Measurements from ENCODE around the gene THADA.

The THADA gene

GRCh38 chr2:43495727-43496126 lies 100.1 kb downstream of the THADA start:
- Histone ChIP-seq H3K4me3 (ENCODE audit: severe bottlenecking) (no peak overlapping the region), H3K4me1 (ENCODE audit: insufficient read depth, poor library complexity, severe bottlenecking) (peaks cover 33% of the 10 kb centered on the region), H3K27me3 (ENCODE audit: insufficient read depth, poor library complexity, severe bottlenecking) (no peaks in the 10 kb centered on the region), H3K27ac (ENCODE audit: poor library complexity, severe bottlenecking) (peak overlapping the region; percentile 75), H3K9me3 (ENCODE audit: severe bottlenecking) (no peaks in the 10 kb centered on the region), H3K36me3 (ENCODE audit: low read depth) (peaks cover 5% of the 10 kb centered on the region; the same call in 1 of the 2 replicates)
- TF ChIP-seq, protein P1, sequence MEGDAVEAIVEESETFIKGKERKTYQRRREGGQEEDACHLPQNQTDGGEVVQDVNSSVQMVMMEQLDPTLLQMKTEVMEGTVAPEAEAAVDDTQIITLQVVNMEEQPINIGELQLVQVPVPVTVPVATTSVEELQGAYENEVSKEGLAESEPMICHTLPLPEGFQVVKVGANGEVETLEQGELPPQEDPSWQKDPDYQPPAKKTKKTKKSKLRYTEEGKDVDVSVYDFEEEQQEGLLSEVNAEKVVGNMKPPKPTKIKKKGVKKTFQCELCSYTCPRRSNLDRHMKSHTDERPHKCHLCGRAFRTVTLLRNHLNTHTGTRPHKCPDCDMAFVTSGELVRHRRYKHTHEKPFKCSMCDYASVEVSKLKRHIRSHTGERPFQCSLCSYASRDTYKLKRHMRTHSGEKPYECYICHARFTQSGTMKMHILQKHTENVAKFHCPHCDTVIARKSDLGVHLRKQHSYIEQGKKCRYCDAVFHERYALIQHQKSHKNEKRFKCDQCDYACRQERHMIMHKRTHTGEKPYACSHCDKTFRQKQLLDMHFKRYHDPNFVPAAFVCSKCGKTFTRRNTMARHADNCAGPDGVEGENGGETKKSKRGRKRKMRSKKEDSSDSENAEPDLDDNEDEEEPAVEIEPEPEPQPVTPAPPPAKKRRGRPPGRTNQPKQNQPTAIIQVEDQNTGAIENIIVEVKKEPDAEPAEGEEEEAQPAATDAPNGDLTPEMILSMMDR (IDR thresholded peaks at IDR 0.05; ENCODE audit: poor library complexity, severe bottlenecking): no peak
- DNase-seq (ENCODE audit: low spot score): no peak
- ATAC-seq (ENCODE audit: low read depth): peak; percentile 97

GRCh38 chr2:43493954-43494353 lies 101.9 kb downstream of the THADA start:
- H3K36me3 ChIP-seq (ENCODE audit: low read depth): peaks cover 7% of the 10 kb centered on the region
- no peak overlapping the region for H3K4me3 ChIP-seq (ENCODE audit: severe bottlenecking)
- H3K9me3 ChIP-seq (ENCODE audit: severe bottlenecking): no peaks in the 10 kb centered on the region
- H3K27ac ChIP-seq (ENCODE audit: poor library complexity, severe bottlenecking): no peak overlapping the region
- TF ChIP-seq, protein P1 (IDR thresholded peaks at IDR 0.05; ENCODE audit: poor library complexity, severe bottlenecking): no peak
- no peak for ATAC-seq (ENCODE audit: low read depth)
- DNase-seq (ENCODE audit: low spot score): no peak
- H3K27me3 ChIP-seq (ENCODE audit: insufficient read depth, poor library complexity, severe bottlenecking): no peaks in the 10 kb centered on the region
- peaks cover 41% of the 10 kb centered on the region for H3K4me1 ChIP-seq (ENCODE audit: insufficient read depth, poor library complexity, severe bottlenecking)

GRCh38 chr2:43491065-43491639 lies 104.7 kb downstream of the THADA start:
- H3K9me3 ChIP-seq (ENCODE audit: severe bottlenecking): no peaks in the 10 kb centered on the region
- H3K27me3 ChIP-seq (ENCODE audit: insufficient read depth, poor library complexity, severe bottlenecking): no peaks in the 10 kb centered on the region
- peaks cover 3% of the 10 kb centered on the region; the same call in 1 of the 2 replicates for H3K36me3 ChIP-seq (ENCODE audit: low read depth)
- H3K4me3 ChIP-seq (ENCODE audit: severe bottlenecking): no peak overlapping the region
- DNase-seq (ENCODE audit: low spot score): no peak
- peak overlapping the region; percentile 58 for H3K27ac ChIP-seq (ENCODE audit: poor library complexity, severe bottlenecking)
- ATAC-seq (ENCODE audit: low read depth): peak; percentile 40; the same call in 2 of the 3 replicates
- TF ChIP-seq, protein P1 (IDR thresholded peaks at IDR 0.05; ENCODE audit: poor library complexity, severe bottlenecking): no peak
- H3K4me1 ChIP-seq (ENCODE audit: insufficient read depth, poor library complexity, severe bottlenecking): peaks cover 42% of the 10 kb centered on the region

DNA sequence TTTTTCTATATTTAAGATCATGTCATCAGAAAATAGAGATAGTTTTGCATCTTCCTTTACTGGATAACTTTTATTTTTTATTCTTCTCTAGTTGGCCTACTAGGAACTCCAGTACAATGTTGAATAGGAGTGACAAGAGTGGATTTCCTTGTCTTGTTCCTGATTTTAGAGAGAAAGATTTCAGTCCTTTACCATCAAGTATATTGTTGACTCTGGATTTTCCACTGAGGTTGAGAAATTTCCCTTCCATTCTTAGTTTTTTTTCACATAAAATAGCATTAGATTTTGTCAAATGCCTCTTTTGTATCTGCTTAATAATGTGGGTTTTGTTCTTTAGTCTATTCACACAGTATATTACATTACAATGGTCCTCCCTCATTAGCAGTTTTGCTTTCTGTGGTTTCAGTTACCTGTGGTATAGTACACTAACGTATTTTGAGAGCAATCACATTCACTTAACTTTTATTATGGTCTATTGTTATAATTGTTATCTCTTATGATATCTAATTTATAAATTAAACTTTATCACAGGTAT lies 105.5 kb downstream of the THADA start:
- H3K4me1 ChIP-seq (ENCODE audit: insufficient read depth, poor library complexity, severe bottlenecking): peaks cover 33% of the 10 kb centered on the region
- TF ChIP-seq, protein P1 (IDR thresholded peaks at IDR 0.05; ENCODE audit: poor library complexity, severe bottlenecking): no peak
- DNase-seq (ENCODE audit: low spot score) (no peak), ATAC-seq (ENCODE audit: low read depth) (no peak)
- peaks cover 3% of the 10 kb centered on the region; the same call in 1 of the 2 replicates for H3K36me3 ChIP-seq (ENCODE audit: low read depth)
- no peak overlapping the region for H3K4me3 ChIP-seq (ENCODE audit: severe bottlenecking)
- no peaks in the 10 kb centered on the region for H3K9me3 ChIP-seq (ENCODE audit: severe bottlenecking)
- peak overlapping the region; percentile 58 for H3K27ac ChIP-seq (ENCODE audit: poor library complexity, severe bottlenecking)
- H3K27me3 ChIP-seq (ENCODE audit: insufficient read depth, poor library complexity, severe bottlenecking): no peaks in the 10 kb centered on the region

DNA sequence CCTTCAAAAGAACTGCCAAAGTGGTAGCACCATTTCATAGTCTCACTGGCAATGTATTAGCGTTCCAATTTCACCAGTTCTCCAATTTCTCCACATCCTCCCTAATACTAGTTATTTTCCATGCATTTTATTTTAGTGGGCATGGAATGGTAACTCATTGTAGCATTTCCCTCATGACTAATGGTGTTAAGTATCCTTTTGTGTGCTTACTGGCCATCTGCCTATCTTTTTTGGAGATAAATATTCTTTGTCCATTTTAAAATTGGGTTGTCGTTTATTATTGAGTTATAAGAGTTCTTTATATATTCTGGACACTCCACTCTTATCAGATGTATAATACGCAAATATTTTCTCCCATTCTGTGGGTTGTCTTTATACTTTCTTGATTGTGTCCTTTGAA lies 107.1 kb downstream of the THADA start:
- H3K4me1 ChIP-seq (ENCODE audit: insufficient read depth, poor library complexity, severe bottlenecking): peaks cover 30% of the 10 kb centered on the region
- H3K4me3 ChIP-seq (ENCODE audit: severe bottlenecking): no peak overlapping the region
- H3K9me3 ChIP-seq (ENCODE audit: severe bottlenecking): no peaks in the 10 kb centered on the region
- DNase-seq (ENCODE audit: low spot score) (no peak), ATAC-seq (ENCODE audit: low read depth) (peak; percentile 42; the same call in 1 of the 3 replicates)
- no peaks in the 10 kb centered on the region for H3K27me3 ChIP-seq (ENCODE audit: insufficient read depth, poor library complexity, severe bottlenecking)
- TF ChIP-seq, protein P1 (IDR thresholded peaks at IDR 0.05; ENCODE audit: poor library complexity, severe bottlenecking): no peak
- H3K27ac ChIP-seq (ENCODE audit: poor library complexity, severe bottlenecking): peak overlapping the region; percentile 15
- peaks cover 3% of the 10 kb centered on the region; the same call in 1 of the 2 replicates for H3K36me3 ChIP-seq (ENCODE audit: low read depth)

Measured in RWPE2 (cell line).